GM08714 (cell line): ENCODE results near the gene HRH3.

ENCODE experiments used
- H3K4me3 ChIP-seq: fragments of 200-500 bp; sonication (Bioruptor generic); 2 replicates; pipeline ENCODE4 v1.5.1; 2014; ENCODE audit warnings: mild to moderate bottlenecking, low read length, inconsistent platforms
- ZNF274 ChIP-seq: IDR thresholded peaks from 2 replicates; pipeline ENCODE4 v1.6.1; 2012; ENCODE audit warnings: mild to moderate bottlenecking, low read depth, low read length

Gene HRH3

GRCh38 chr20:62219101-62219991, 732 bp downstream of the HRH3 start:
- no peak overlapping the region for H3K4me3 ChIP-seq
- no peak for TF ChIP-seq ZNF274

DNA sequence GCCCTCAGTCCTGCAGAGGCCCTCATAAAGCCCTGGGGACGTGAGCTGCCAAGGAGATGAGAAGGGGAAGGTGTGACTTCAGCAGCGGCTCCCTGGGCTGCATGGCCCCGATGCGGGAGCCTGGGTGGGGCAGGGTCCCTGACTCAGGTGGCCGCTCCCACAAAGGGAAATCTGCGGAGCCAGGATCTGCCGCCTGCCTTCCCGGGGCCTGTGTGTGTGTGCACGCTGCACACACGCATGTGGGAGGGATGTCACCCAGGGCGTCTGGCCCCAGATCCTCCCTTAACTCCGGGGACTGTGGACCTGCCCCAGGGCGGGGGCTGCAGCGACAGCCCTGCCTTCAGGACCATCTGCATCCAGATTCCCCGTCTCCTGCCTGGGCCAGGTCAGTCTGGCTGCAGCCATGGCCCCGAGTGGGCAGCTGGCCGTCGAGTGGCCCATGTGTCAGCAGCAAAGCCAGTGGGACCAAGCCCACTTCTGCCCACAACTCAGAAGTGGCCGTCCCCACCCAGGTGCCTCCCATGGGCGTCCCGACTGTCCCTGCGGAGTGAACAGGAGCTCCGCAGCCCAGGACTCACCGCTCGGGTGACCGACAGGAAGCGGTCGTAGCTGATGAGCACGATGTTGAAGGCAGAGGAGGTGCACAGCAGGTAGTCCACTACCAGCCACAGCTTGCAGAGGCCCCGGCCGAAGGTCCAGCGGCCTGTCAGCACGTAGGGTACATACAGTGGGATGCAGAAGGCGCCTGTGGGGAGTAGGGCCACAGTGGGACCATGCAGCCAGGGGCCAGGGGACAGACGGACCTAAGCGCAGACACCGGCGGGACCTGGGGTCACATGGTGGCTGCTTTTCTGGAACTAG, 1.9 kb downstream of the HRH3 start:
- H3K4me3 ChIP-seq, result no peak overlapping the region
- TF ChIP-seq ZNF274, result no peak

- H3K4me3 ChIP-seq, result no peak overlapping the region
Measured at GRCh38 chr20:62216636-62217566, 3.2 kb downstream of the HRH3 start.

DNA sequence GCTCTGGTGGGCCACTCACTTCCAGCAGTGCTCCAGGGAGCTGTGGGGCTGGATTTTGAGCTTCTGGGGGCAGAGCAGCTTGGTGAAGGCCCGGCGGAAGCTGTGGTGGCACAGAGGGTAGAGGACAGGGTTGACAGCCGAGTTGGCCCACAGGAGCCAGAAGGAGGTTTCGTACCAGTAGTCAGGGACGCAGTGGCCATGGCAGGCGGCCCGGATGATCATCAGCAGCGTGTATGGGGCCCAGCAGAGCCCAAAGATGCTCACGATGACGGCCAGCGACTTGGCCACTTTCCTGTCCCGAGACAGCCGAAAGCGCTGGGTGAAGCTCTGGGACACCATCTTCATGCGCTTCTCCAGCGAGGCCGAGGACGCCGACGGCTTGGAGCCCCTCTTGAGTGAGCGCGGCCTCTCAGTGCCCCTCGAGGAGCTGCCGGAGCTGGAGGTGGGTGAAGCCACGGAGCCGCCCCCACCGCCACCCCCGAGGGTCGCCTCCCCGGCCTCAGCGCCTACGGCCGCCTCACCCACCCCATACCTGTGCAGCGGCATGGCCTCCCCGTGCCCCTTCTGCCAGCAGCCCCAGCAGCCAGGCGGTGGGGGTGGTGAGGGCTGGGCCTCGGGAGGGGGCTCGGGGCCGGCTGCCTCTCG, 4.0 kb downstream of the HRH3 start:
- H3K4me3 ChIP-seq, result no peak overlapping the region
- TF ChIP-seq ZNF274, result no peak

More at GRCh38 chr20:62216636-62217566, 3.2 kb downstream of the HRH3 start:
- TF ChIP-seq ZNF274, result no peak

GRCh38 chr20:62215020-62215990, 4.8 kb downstream of the HRH3 start:
- no peak for TF ChIP-seq ZNF274
- H3K4me3 ChIP-seq, result no peak overlapping the region

GRCh38 chr20:62214067-62214466, 6.0 kb downstream of the HRH3 start:
- H3K4me3 ChIP-seq, result no peak overlapping the region
- no peak for TF ChIP-seq ZNF274

DNA sequence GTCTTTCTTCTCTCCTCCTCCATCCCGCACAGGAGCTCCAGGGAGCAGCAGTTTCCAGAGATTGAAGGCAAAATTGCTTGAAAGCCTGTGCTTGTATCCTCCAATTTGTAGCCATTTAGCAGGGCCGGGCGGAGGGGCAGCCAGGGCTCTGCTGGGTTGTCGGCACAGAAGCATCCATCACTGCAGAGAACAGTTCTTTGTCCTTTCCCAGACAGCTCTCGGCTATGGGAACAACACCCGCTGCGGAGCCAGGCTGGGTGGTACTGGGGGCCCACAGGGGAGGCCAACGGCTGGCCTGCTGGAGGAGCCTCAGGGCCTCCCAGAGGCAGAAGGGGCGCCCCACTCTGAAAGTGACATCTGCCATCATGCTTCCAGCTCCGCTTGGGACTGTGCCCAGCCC, 7.8 kb downstream of the HRH3 start:
- TF ChIP-seq ZNF274, result no peak
- no peak overlapping the region for H3K4me3 ChIP-seq

DNA sequence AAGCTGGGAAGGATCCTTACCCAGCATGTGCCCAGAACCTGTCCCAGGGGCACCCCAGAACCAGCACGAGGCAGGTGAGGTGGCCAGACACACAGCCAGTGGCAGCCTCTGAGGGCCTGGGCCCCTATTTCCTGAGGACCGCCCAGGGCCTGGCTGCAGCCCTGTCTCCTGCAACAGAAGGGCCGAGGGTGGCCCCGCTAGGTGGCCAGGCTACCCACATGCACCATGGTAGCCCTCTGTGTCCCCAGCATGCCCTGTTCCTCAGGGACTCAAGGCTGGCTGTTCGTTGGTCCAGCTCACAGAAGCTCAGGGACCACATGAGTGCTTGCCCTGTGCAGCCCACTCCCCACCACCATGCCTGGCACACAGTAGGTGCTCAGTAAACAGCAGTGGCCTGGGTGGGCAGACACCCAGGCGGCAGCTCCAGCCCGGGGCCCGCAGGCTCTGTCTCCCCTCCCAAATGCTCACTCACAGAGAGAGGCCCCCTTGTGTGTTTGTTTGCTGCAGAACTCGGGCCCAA, 8.2 kb downstream of the HRH3 start:
- no peak for TF ChIP-seq ZNF274
- H3K4me3 ChIP-seq, result no peak overlapping the region

DNA sequence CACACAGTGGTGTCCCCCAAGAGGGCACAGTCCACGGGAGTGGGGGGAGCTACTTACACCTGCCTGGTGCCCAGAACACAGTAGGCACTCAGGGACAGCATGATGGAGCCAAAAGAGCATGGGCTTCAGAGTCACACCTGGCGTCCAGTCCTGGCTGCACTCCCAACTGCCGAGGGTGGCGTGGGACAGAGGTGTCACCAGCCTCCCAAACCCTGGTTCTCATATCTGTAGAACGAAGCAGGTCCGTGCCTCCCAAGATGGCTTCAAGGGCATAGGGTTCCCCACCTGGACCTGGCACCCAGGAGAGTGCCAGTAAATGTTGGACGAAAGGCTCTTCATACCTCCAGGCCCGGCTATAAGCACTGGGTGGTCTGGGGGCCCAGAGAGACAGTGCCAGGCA, 8.9 kb downstream of the HRH3 start:
- no peak for TF ChIP-seq ZNF274
- no peak overlapping the region for H3K4me3 ChIP-seq

DNA sequence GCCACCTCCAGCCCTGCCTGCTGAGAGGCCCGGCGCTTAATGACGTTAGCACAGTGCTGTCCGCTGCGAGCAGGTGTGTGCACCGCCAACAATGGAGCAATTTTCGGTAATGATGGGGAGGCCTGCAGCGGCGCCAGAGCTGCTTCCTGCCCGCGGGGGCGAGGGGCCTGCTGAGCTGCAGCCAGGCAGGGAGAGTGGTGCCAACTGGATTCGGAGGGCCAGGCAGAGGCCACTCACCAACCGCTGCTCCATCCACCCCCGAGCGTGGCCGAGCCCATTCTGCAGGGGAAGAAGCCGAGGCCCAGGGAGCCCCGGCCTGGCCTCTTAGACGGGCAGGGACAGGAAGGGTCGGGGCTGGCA, 9.6 kb downstream of the HRH3 start:
- no peak overlapping the region for H3K4me3 ChIP-seq
- no peak for TF ChIP-seq ZNF274

GRCh38 chr20:62209850-62210495, 10.1 kb downstream of the HRH3 start:
- H3K4me3 ChIP-seq, result no peak overlapping the region

More at GRCh38 chr20:62209850-62210495, 10.1 kb downstream of the HRH3 start:
- TF ChIP-seq ZNF274, result no peak
